Ovary (tissue), 9 donors: ENCODE data around the gene AAR2. TPM values are rescaled to one million over a fixed set of nuclear protein-coding genes. Genes with fewer than 3 reads are reported as not detected.

ENCODE experiments used
- DNase-seq, 5 donors: peaks; one replicate each; pipeline ENCODE4 v3.0.0-alpha.2; 2019 to 2020
- H3K27ac ChIP-seq, 2 donors: fragments of 200-600 bp; one replicate each; pipeline versions ENCODE4 v1.5.1 to v1.8.0; 2019 to 2022
- H3K27me3 ChIP-seq: fragments of 200-600 bp; one replicate; pipeline ENCODE4 v1.8.0; 2022
- H3K36me3 ChIP-seq: fragments of 200-600 bp; sonication (generic); one replicate; pipeline ENCODE4 v1.5.1; 2019
- H3K4me1 ChIP-seq: one replicate; pipeline ENCODE4 v1.8.1; 2013; ENCODE audit warnings: mild to moderate bottlenecking, moderate library complexity; ENCODE audit not compliant: insufficient read depth
- H3K4me3 ChIP-seq: fragments of 200-600 bp; sonication (generic); one replicate; pipeline ENCODE4 v1.5.1; 2017
- H3K9me3 ChIP-seq, 2 donors: fragments of 200-600 bp in 1 of 2; sonication (generic) in 1 of 2; one replicate each; pipeline versions ENCODE4 v1.5.1 to v1.8.1; 2013 to 2019; ENCODE audit warnings: mild to moderate bottlenecking in 1 of 2, moderate library complexity in 1 of 2
- CTCF ChIP-seq, 3 donors: fragments of 450-650 bp in 2 of 3; fragments of 200-600 bp in 1 of 3; IDR thresholded peaks; one replicate each; pipeline versions ENCODE4 v1.5.1 to v1.8.0; 2016 to 2022; ENCODE audit warnings: antibody characterized with exemption in 3 of 3, mild to moderate bottlenecking in 1 of 3
- EP300 ChIP-seq: sonication (generic); formaldehyde crosslinking; IDR thresholded peaks from one replicate; pipeline ENCODE4 v1.6.1; 2017; ENCODE audit warnings: antibody characterized with exemption
- POLR2A ChIP-seq: fragments of 450-650 bp; IDR thresholded peaks from one replicate; pipeline ENCODE4 v1.6.1; 2017; ENCODE audit warnings: antibody characterized with exemption, mild to moderate bottlenecking, moderate library complexity
- WGBS, 3 donors: extraction: QIAGEN DNeasy Blood & Tissue Kit in 1 of 3; methylation state at CpG; one replicate each; pipeline versions ENCODE4 v1.1.5 to v1.1.7; 2013 to 2017; 5-methylcytosine and 5-hydroxymethylcytosine counted together
- intact Hi-C, 4 donors: fragments of 100-400 bp; cut with DNase I; formaldehyde crosslinking; loops; one replicate each; pipeline versions ENCODE4 v1.11.0 to v1.15.1; 2022 to 2023
- polyA plus RNA-seq, 2 donors: library from polyadenylated mRNA; stranded (reverse); fragments of 200-250 nt in 1 of 2; fragments of 350-450 nt in 1 of 2; fragmentation: Illumina TruSeq in 1 of 2; extraction: RNeasy Lipid Tissue Mini Kit (QIAGEN cat#74804) in 1 of 2; gene quantifications; one replicate each; pipeline ENCODE4 v1.2.3, GENCODE V29; 2013 to 2014
- total RNA-seq, 7 donors: library from RNA; depleted of rRNA in 2 of 7; stranded (reverse); fragments of >200 nt in 2 of 7; fragmentation: NEBNext Ultra II Directional in 3 of 7; extraction: Animal tissue kit (Norgen Biotek cat#: 25700) in 3 of 7; gene quantifications; one replicate each; pipeline versions ENCODE4 v1.1.0 to v1.2.4, GENCODE V29; 2016 to 2023
- donor health status: DM: no; HTN: no; CAD: no; lungs with moderate emphysema.
- donor health status: DM: no; HTN: no; CAD: no.
- donor health status: Bipolar disorder and iron deficiency.
- donor health status: DM: yes; HTN: yes; CAD: no.
- donor health status: DM: no; HTN: no; CAD: no.
- donor health status: DM: yes; HTN: yes; CAD: no.

Gene AAR2
- total and polyA plus RNA-seq, 9 donors: 19.7 to 40.2 (median 26.6) TPM

GRCh38 chr20:36230019-36230418 lies 6.3 kb upstream of the AAR2 start:
- Histone ChIP-seq H3K4me1 (no peaks in the 10 kb centered on the region), H3K9me3 (no peaks in the 10 kb centered on the region), H3K27ac (no peak overlapping the region), H3K27me3 (no peaks in the 10 kb centered on the region), H3K36me3 (no peaks in the 10 kb centered on the region), H3K4me3 (no peak overlapping the region)
- DNase-seq: no peak
- 69 to 72% (median 69%) methylated on average over 3 of the region's 3 CpGs for WGBS, 3 donors
- TF ChIP-seq CTCF (IDR thresholded peaks at IDR 0.05) (no peak), EP300 (no peak), POLR2A (no peak)
- intact Hi-C loops: no loop called here

GRCh38 chr20:36231331-36231730 lies 4.9 kb upstream of the AAR2 start:
- TF ChIP-seq EP300: no peak
- H3K36me3 ChIP-seq: no peaks in the 10 kb centered on the region
- no peaks in the 10 kb centered on the region for H3K9me3 ChIP-seq
- WGBS, 3 donors: 92 to 95% (median 94%) methylated on average over 7 of the region's 7 CpGs
- H3K4me3 ChIP-seq: no peak overlapping the region
- intact Hi-C loops: no loop called here
- H3K27me3 ChIP-seq: no peaks in the 10 kb centered on the region
- no peak for DNase-seq
- H3K27ac ChIP-seq: no peak overlapping the region
- H3K4me1 ChIP-seq: peaks cover 4% of the 10 kb centered on the region

GRCh38 chr20:36234771-36235320 lies 1.4 kb upstream of the AAR2 start:
- H3K36me3 ChIP-seq: no peaks in the 10 kb centered on the region
- peaks cover 8% of the 10 kb centered on the region for H3K4me1 ChIP-seq
- TF ChIP-seq EP300 (no peak), POLR2A (no peak), CTCF (IDR thresholded peaks at IDR 0.05) (no peak)
- H3K27ac ChIP-seq: no peak overlapping the region
- H3K4me3 ChIP-seq: no peak overlapping the region
- H3K9me3 ChIP-seq: no peaks in the 10 kb centered on the region
- H3K27me3 ChIP-seq: no peaks in the 10 kb centered on the region
- intact Hi-C loops: no loop called here
- WGBS, 3 donors: 76 to 82% (median 77%) methylated on average over 4 of the region's 4 CpGs
- DNase-seq: no peak

- TF ChIP-seq CTCF (IDR thresholded peaks at IDR 0.05) (no peak), EP300 (no peak), POLR2A (no peak)
- H3K27ac ChIP-seq: peak overlapping the region; percentile 49 to 62
- H3K27me3 ChIP-seq: no peaks in the 10 kb centered on the region
- H3K36me3 ChIP-seq: no peaks in the 10 kb centered on the region
- peak overlapping the region; percentile 91 for H3K4me3 ChIP-seq
- intact Hi-C loops: no loop called here
- WGBS, 3 donors: 0 to 1% (median 0%) methylated on average over 6 of the region's 6 CpGs
- no peaks in the 10 kb centered on the region for H3K9me3 ChIP-seq
- DNase-seq: no peak
- peaks cover 8% of the 10 kb centered on the region for H3K4me1 ChIP-seq
These were observed 476 bp downstream of the AAR2 start for GRCh38 chr20:36236786-36237121.

- no peaks in the 10 kb centered on the region for H3K27me3 ChIP-seq
- 45 to 52% (median 50%) methylated on average over 5 of the region's 5 CpGs for WGBS, 3 donors
- H3K27ac ChIP-seq: no peak overlapping the region
- no peak for DNase-seq
- H3K9me3 ChIP-seq: no peaks in the 10 kb centered on the region
- peaks cover 8% of the 10 kb centered on the region for H3K4me1 ChIP-seq
- intact Hi-C loops: no loop called here
- TF ChIP-seq EP300 (no peak), CTCF (IDR thresholded peaks at IDR 0.05) (no peak)
- no peaks in the 10 kb centered on the region for H3K36me3 ChIP-seq
- H3K4me3 ChIP-seq: peak overlapping the region; percentile 91
These were observed 1.2 kb downstream of the AAR2 start for GRCh38 chr20:36237477-36237876.
